ENCODE data around the gene NDST1. TPM values are rescaled to one million over a fixed set of nuclear protein-coding genes. Genes with fewer than 3 reads are reported as not detected.
"Not testable (repeated sequence)": the region's sequence is repeated elsewhere in the genome, so short reads cannot be mapped to it uniquely, and the experiment has no call there.

The NDST1 gene
- total RNA-seq, 2 experiments from 2014 or later = 7.1 to 7.3 TPM

DNA sequence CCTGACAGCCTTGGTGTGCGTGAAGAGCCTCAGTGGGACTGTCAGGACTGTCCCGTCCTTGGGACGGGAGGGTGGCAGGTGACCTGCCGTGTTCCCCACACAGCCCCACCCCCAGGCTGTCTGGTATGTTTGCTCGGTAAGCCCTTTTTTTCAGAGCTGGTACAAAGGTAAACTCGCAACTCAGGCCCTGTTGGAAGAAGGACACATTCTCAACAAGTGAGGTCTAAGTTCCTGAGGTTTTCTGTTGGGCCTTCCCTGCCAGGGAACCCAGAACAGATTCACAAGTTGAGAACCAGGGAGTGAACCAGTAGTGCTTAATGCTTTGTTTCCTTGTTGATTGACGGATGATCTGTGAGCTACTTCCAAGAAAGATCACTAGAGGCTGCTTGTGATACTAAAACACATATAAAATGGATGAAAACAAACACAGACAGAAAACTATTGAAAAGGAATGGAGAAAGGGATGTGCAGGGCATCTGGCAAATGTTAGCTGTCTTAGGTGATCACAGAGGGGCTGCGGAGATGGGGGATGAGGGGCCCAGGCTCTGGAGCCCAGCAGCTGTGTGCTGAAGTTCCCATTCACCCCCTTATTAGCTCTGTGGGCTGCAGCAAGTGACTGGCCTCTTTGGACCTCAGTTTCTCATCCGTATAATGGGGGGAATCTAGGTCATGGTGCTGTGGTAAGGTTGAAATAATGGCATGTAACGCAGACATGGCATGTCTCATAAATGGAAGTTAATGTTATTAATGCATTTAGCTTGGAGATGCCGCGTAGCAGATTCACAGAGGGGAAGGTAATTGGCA lies 2.7 kb downstream of the NDST1 start:
- H3K4me3 Mint-ChIP-seq = no peak overlapping the region
- H3K27ac Mint-ChIP-seq = no peak overlapping the region
- H3K4me1 Mint-ChIP-seq = no peaks in the 10 kb centered on the region
- no peaks in the 10 kb centered on the region for H3K27me3 Mint-ChIP-seq
- no peaks in the 10 kb centered on the region for H3K9me3 Mint-ChIP-seq
- no peak for DNase-seq
- H3K36me3 Mint-ChIP-seq = no peaks in the 10 kb centered on the region

- Mint-ChIP-seq H3K4me3 (no peak overlapping the region), H3K4me1 (no peaks in the 10 kb centered on the region), H3K27ac (no peak overlapping the region), H3K27me3 (no peaks in the 10 kb centered on the region), H3K9me3 (no peaks in the 10 kb centered on the region), H3K36me3 (no peaks in the 10 kb centered on the region)
- no peak for DNase-seq
Observed at GRCh38 chr5:150511578-150512367, 3.8 kb downstream of the NDST1 start.

- no peaks in the 10 kb centered on the region for H3K9me3 Mint-ChIP-seq
- no peak overlapping the region for H3K27ac Mint-ChIP-seq
- no peak overlapping the region for H3K4me3 Mint-ChIP-seq
- H3K4me1 Mint-ChIP-seq = no peaks in the 10 kb centered on the region
- H3K36me3 Mint-ChIP-seq = no peaks in the 10 kb centered on the region
- no peaks in the 10 kb centered on the region for H3K27me3 Mint-ChIP-seq
- DNase-seq = no peak
Observed at GRCh38 chr5:150512368-150512747, 4.4 kb downstream of the NDST1 start.

GRCh38 chr5:150513375-150514309 lies 5.7 kb downstream of the NDST1 start:
- Mint-ChIP-seq H3K36me3 (no peaks in the 10 kb centered on the region), H3K4me3 (no peak overlapping the region), H3K27ac (no peak overlapping the region), H3K27me3 (no peaks in the 10 kb centered on the region), H3K4me1 (no peaks in the 10 kb centered on the region), H3K9me3 (no peaks in the 10 kb centered on the region)
- DNase-seq = peak; percentile 14

DNA sequence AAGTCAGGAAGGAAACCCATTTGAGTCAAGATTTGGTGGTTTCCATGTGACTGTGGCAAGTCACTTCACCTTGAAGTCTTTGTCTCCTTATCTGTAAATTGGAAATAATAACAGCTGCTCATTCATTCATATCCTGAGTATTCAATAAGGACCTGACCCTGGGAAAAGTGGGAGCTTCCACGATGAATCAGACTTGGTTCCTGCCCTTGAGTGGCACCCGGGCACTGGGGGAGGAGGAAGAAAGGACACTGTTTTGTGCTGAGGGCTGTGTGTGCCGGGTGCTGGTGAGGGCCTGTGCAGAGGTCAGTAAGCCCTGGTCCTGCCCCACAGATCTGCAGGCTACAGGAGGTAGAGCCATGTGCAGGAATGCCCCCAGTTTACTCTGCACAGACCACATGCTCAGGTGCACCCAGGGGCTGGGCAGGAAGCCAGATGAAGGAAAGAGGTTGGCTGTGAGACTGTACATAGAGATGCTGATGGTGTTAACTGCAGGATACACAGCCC lies 6.8 kb downstream of the NDST1 start:
- no peak overlapping the region for H3K27ac Mint-ChIP-seq
- H3K4me1 Mint-ChIP-seq = no peaks in the 10 kb centered on the region
- no peak for DNase-seq
- H3K4me3 Mint-ChIP-seq = no peak overlapping the region
- no peaks in the 10 kb centered on the region for H3K9me3 Mint-ChIP-seq
- no peaks in the 10 kb centered on the region for H3K27me3 Mint-ChIP-seq
- no peaks in the 10 kb centered on the region for H3K36me3 Mint-ChIP-seq

DNA sequence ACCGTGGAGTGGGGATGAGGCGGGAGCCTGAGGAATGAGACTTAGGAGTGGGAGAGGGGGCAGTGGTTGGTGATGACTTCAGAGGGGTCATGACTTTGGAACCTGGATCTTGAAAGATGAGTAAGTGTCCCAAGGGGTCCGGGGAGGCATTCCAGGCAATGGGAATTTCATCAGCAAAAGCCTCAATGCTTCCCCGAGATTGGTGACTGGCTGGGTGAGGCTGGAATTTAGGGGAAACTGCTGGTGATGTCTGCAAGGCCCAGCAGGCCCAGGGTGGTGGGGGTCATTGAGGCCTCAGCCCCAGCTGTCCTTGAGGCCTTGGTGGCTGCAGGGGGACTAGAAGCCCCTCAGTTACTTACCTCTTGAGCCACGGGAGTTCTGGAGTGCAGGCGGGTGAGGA lies 7.5 kb downstream of the NDST1 start:
- Mint-ChIP-seq H3K36me3 (no peaks in the 10 kb centered on the region), H3K4me1 (no peaks in the 10 kb centered on the region), H3K27me3 (no peaks in the 10 kb centered on the region), H3K9me3 (no peaks in the 10 kb centered on the region), H3K27ac (no peak overlapping the region), H3K4me3 (no peak overlapping the region)
- no peak for DNase-seq

- H3K27me3 Mint-ChIP-seq = no peaks in the 10 kb centered on the region
- H3K9me3 Mint-ChIP-seq = no peaks in the 10 kb centered on the region
- DNase-seq = no peak
- no peaks in the 10 kb centered on the region for H3K36me3 Mint-ChIP-seq
- H3K4me3 Mint-ChIP-seq = no peak overlapping the region
- no peak overlapping the region for H3K27ac Mint-ChIP-seq
- no peaks in the 10 kb centered on the region for H3K4me1 Mint-ChIP-seq
Observed at GRCh38 chr5:150516011-150516410, 8.1 kb downstream of the NDST1 start.

GRCh38 chr5:150517272-150518152 lies 9.6 kb downstream of the NDST1 start:
- Mint-ChIP-seq H3K36me3 (no peaks in the 10 kb centered on the region), H3K27me3 (no peaks in the 10 kb centered on the region)

GRCh38 chr5:150518712-150519559 lies 11.0 kb downstream of the NDST1 start:
- H3K4me3 Mint-ChIP-seq, H3K4me1 Mint-ChIP-seq, H3K27me3 Mint-ChIP-seq, H3K27ac Mint-ChIP-seq, H3K9me3 Mint-ChIP-seq, H3K36me3 Mint-ChIP-seq, DNase-seq: not testable (repeated sequence)

More at GRCh38 chr5:150517272-150518152, 9.6 kb downstream of the NDST1 start:
- Mint-ChIP-seq H3K27ac (no peak overlapping the region), H3K9me3 (no peaks in the 10 kb centered on the region), H3K4me3 (no peak overlapping the region), H3K4me1 (no peaks in the 10 kb centered on the region)
- DNase-seq = no peak

GRCh38 chr5:150519560-150519945 lies 11.6 kb downstream of the NDST1 start:
- Mint-ChIP-seq H3K9me3 (no peaks in the 10 kb centered on the region), H3K36me3 (no peaks in the 10 kb centered on the region), H3K27ac (no peak overlapping the region), H3K4me1 (no peaks in the 10 kb centered on the region), H3K27me3 (no peaks in the 10 kb centered on the region), H3K4me3 (no peak overlapping the region)
- no peak for DNase-seq

- no peak overlapping the region for H3K4me3 Mint-ChIP-seq
- H3K36me3 Mint-ChIP-seq = no peaks in the 10 kb centered on the region
- no peak for DNase-seq
- H3K9me3 Mint-ChIP-seq = no peaks in the 10 kb centered on the region
- H3K27ac Mint-ChIP-seq = no peak overlapping the region
- H3K4me1 Mint-ChIP-seq = no peaks in the 10 kb centered on the region
- H3K27me3 Mint-ChIP-seq = no peaks in the 10 kb centered on the region
Observed at GRCh38 chr5:150519978-150520377, 12.0 kb downstream of the NDST1 start.

GRCh38 chr5:150520747-150521521 lies 13.0 kb downstream of the NDST1 start:
- H3K4me3 Mint-ChIP-seq = no peak overlapping the region
- DNase-seq = no peak
- H3K27me3 Mint-ChIP-seq = no peaks in the 10 kb centered on the region
- no peaks in the 10 kb centered on the region for H3K4me1 Mint-ChIP-seq
- H3K9me3 Mint-ChIP-seq = no peaks in the 10 kb centered on the region
- H3K36me3 Mint-ChIP-seq = no peaks in the 10 kb centered on the region
- H3K27ac Mint-ChIP-seq = no peak overlapping the region

DNA sequence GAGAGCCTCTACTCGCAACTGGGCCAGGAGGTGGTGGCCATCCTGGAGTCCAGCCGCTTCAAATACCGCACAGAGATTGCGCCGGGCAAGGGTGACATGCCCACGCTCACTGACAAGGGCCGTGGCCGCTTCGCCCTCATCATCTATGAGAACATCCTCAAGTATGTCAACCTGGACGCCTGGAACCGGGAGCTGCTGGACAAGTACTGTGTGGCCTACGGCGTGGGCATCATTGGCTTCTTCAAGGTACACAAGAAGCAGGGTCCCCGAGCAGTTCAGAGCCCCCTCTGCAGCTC lies 13.5 kb downstream of the NDST1 start:
- Mint-ChIP-seq H3K4me1 (no peaks in the 10 kb centered on the region), H3K27me3 (no peaks in the 10 kb centered on the region), H3K36me3 (no peaks in the 10 kb centered on the region), H3K27ac (no peak overlapping the region), H3K9me3 (no peaks in the 10 kb centered on the region), H3K4me3 (no peak overlapping the region)
- no peak for DNase-seq

All from activated naive CD8-positive, alpha-beta T cell treated with anti-CD3 and anti-CD28 coated beads for 36 hours (primary cell).